OCI-LY7 (cell line): ENCODE data around the gene PPM1L. TPM values are rescaled to one million over a fixed set of nuclear protein-coding genes. Genes with fewer than 3 reads are reported as not detected.

ENCODE experiments used
- BruUV-seq: library from RNA; stranded (reverse); fragments of 400-500 nt; replicated peaks from 2 replicates; lab custom pipeline; 2021; lab: Mats Ljungman, UMichigan
- CTCF ChIA-PET: fragments of 300-600 bp; sonication (Branson Sonifier 250); formaldehyde crosslinking; loops from one replicate; lab custom pipeline; 2022; ENCODE audit warnings: antibody characterized with exemption; ENCODE audit not compliant: unreplicated experiment; lab: Charles Lee
- POLR2A ChIA-PET: fragments of 300-600 bp; sonication (Branson Sonifier 250); formaldehyde crosslinking; loops from one replicate; lab custom pipeline; 2022; ENCODE audit warnings: antibody characterized with exemption; lab: Charles Lee
- DNase-seq: peaks from one replicate; pipeline ENCODE4 v3.0.0-alpha.2; 2015; ENCODE audit warnings: low spot score
- H2AFZ ChIP-seq: fragments of 200-600 bp; sonication (generic), shearing (Covaris generic); 2 replicates; pipeline ENCODE4 v1.6.1; 2014; ENCODE audit warnings: mild to moderate bottlenecking, antibody characterized with exemption, low read length, moderate library complexity
- H3K27ac ChIP-seq: fragments of 200-600 bp; sonication (generic); 2 replicates; pipeline ENCODE4 v1.5.1; 2014; ENCODE audit warnings: mixed run types, low read depth, mild to moderate bottlenecking, moderate library complexity, low read length, inconsistent platforms; ENCODE audit not compliant: poor library complexity, severe bottlenecking
- H3K36me3 ChIP-seq: fragments of 200-600 bp; sonication (generic); 2 replicates; pipeline ENCODE4 v1.6.1; 2014; ENCODE audit warnings: mild to moderate bottlenecking, antibody characterized with exemption, low read length, moderate library complexity, mixed read lengths; ENCODE audit not compliant: insufficient read depth
- H3K4me1 ChIP-seq: fragments of 200-600 bp; sonication (generic); 2 replicates; pipeline ENCODE4 v1.5.1; 2014; ENCODE audit warnings: mild to moderate bottlenecking, low read length; ENCODE audit not compliant: insufficient read depth, poor library complexity, severe bottlenecking
- H3K4me2 ChIP-seq: fragments of 200-600 bp; sonication (generic); 2 replicates; pipeline ENCODE4 v1.6.1; 2014; ENCODE audit warnings: mild to moderate bottlenecking, low read length
- H3K4me3 ChIP-seq: fragments of 200-600 bp; sonication (generic); 2 replicates; pipeline ENCODE4 v1.5.1; 2014; ENCODE audit warnings: mild to moderate bottlenecking, low read depth, low read length; ENCODE audit not compliant: poor library complexity, severe bottlenecking
- H3K79me2 ChIP-seq: fragments of 200-600 bp; sonication (generic); 2 replicates; pipeline ENCODE4 v1.6.1; 2016; ENCODE audit warnings: low read depth, mild to moderate bottlenecking, low read length, moderate library complexity, mixed read lengths; ENCODE audit not compliant: insufficient read depth
- H3K9me2 ChIP-seq: fragments of 200-600 bp; sonication (generic); 2 replicates; pipeline ENCODE4 v1.6.1; 2016; ENCODE audit warnings: mild to moderate bottlenecking, low read length, mixed read lengths; ENCODE audit not compliant: insufficient read depth
- H3K9me3 ChIP-seq: fragments of 200-600 bp; sonication (generic); 2 replicates; pipeline ENCODE4 v1.6.1; 2014; ENCODE audit warnings: mild to moderate bottlenecking, mixed run types, low read length, mixed read lengths
- H4K20me1 ChIP-seq: fragments of 200-600 bp; sonication (generic); 2 replicates; pipeline ENCODE4 v1.6.1; 2014; ENCODE audit warnings: mild to moderate bottlenecking, antibody characterized with exemption, low read length, moderate library complexity, mixed read lengths; ENCODE audit not compliant: insufficient read depth
- EZH2phosphoT487 ChIP-seq: fragments of 200-600 bp; sonication (generic); IDR thresholded peaks from 2 replicates; pipeline ENCODE4 v1.6.1; 2018; ENCODE audit warnings: low read depth, borderline replicate concordance, mild to moderate bottlenecking, mixed run types, antibody characterized with exemption, low read length, moderate library complexity, mixed read lengths
- intact Hi-C: fragments of 100-400 bp; cut with micrococcal nuclease; formaldehyde crosslinking; loops from one replicate; pipeline ENCODE4 v1.10.0; 2022; ENCODE audit not compliant: unreplicated experiment
- total RNA-seq, 2 experiments: library from RNA; depleted of rRNA in 1 of 2; stranded (reverse); fragments of >200 nt in 1 of 2; shearing (Covaris generic) in 1 of 2; gene quantifications; 2 replicates each; pipeline ENCODE4 v1.2.3, GENCODE V29; 2014 to 2022
- TF ChIP-seq, protein P1 (sequence below): fragments of 200-600 bp; sonication (generic); conservative IDR thresholded peaks from 2 replicates; pipeline ENCODE4 v1.5.1; 2014; ENCODE audit warnings: mild to moderate bottlenecking, antibody characterized with exemption, low read length, moderate library complexity, mixed read lengths

Gene PPM1L
- total RNA-seq, 2 experiments from 2014 or later = 10.3 to 14.7 TPM

DNA sequence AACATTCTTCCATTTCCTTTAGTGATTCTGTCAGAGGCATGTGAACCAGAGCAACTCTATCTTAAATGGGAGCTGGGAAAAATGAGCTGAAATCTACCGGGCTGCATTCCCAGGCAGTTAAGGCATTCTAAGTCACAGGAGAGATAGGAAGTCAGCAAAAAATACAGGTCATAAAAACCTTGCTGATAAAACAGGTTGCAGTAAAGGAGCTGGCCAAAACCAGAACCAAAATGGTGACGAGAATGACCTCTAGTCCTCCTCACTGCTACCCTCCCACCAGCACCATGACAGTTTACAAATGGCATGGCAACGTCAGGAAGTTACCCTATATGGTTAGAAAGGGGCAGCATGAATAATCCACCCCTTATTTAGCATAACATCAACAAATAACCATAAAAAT is 282.7 kb downstream of the PPM1L start:
- Histone ChIP-seq H3K9me3 (no peaks in the 10 kb centered on the region), H3K9me2 (no peaks in the 10 kb centered on the region), H3K36me3 (no peaks in the 10 kb centered on the region), H4K20me1 (no peaks in the 10 kb centered on the region), H2AFZ (no peak overlapping the region), H3K4me3 (no peak overlapping the region), H3K27ac (no peak overlapping the region), H3K4me2 (no peak overlapping the region), H3K4me1 (peaks cover 34% of the 10 kb centered on the region), H3K79me2 (no peaks in the 10 kb centered on the region)
- TF ChIP-seq, protein P1, sequence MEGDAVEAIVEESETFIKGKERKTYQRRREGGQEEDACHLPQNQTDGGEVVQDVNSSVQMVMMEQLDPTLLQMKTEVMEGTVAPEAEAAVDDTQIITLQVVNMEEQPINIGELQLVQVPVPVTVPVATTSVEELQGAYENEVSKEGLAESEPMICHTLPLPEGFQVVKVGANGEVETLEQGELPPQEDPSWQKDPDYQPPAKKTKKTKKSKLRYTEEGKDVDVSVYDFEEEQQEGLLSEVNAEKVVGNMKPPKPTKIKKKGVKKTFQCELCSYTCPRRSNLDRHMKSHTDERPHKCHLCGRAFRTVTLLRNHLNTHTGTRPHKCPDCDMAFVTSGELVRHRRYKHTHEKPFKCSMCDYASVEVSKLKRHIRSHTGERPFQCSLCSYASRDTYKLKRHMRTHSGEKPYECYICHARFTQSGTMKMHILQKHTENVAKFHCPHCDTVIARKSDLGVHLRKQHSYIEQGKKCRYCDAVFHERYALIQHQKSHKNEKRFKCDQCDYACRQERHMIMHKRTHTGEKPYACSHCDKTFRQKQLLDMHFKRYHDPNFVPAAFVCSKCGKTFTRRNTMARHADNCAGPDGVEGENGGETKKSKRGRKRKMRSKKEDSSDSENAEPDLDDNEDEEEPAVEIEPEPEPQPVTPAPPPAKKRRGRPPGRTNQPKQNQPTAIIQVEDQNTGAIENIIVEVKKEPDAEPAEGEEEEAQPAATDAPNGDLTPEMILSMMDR = no peak
- intact Hi-C loops = no loop called here
- CTCF ChIA-PET = no interaction called here
- no peak for DNase-seq
- no TSS peak for BruUV-seq
- POLR2A ChIA-PET = interaction anchor here (0.6 kb wide), 1 partner anchor 33 kb away, joined by 3 read pairs; no protein-coding TSS in a partner anchor

DNA sequence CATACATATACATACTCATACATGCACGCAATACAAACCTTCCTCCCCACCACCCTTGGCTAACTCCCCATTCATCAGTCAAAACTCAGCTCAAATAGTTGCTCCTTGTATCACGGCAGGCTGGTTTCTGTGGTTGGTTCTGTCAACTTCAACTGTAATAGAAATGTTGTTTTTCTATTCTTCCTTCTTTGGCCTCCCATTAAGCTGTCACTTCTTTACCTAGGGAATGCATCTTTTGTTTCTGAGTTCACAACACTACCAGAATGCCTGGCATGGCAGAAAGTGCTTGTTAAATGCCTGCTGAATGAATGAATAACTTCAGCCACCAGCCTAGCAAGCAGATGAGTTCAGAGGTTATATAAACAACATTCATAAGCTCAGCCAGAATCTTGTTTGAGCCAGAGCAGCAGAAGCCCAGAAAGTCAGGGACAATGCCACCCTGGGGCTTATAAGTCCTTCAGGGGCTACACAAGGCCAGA is 286.0 kb downstream of the PPM1L start:
- no TSS peak for BruUV-seq
- intact Hi-C loops = no loop called here
- no peaks in the 10 kb centered on the region for H3K79me2 ChIP-seq
- ChIA-PET CTCF (no interaction called here), POLR2A (interaction anchor here (0.5 to 1.9 kb wide), 5 partner anchors 9 to 192 kb away, joined by 3 to 5 read pairs (median 5); no protein-coding TSS in a partner anchor)
- H3K4me2 ChIP-seq = no peak overlapping the region
- H3K4me3 ChIP-seq = no peak overlapping the region
- DNase-seq = no peak
- H3K27ac ChIP-seq = no peak overlapping the region
- H4K20me1 ChIP-seq = no peaks in the 10 kb centered on the region
- no peaks in the 10 kb centered on the region for H3K9me2 ChIP-seq
- TF ChIP-seq, protein P1 = no peak
- no peak for TF ChIP-seq EZH2phosphoT487
- no peaks in the 10 kb centered on the region for H3K9me3 ChIP-seq
- peaks cover 18% of the 10 kb centered on the region for H3K4me1 ChIP-seq
- H2AFZ ChIP-seq = no peak overlapping the region
- no peaks in the 10 kb centered on the region for H3K36me3 ChIP-seq

DNA sequence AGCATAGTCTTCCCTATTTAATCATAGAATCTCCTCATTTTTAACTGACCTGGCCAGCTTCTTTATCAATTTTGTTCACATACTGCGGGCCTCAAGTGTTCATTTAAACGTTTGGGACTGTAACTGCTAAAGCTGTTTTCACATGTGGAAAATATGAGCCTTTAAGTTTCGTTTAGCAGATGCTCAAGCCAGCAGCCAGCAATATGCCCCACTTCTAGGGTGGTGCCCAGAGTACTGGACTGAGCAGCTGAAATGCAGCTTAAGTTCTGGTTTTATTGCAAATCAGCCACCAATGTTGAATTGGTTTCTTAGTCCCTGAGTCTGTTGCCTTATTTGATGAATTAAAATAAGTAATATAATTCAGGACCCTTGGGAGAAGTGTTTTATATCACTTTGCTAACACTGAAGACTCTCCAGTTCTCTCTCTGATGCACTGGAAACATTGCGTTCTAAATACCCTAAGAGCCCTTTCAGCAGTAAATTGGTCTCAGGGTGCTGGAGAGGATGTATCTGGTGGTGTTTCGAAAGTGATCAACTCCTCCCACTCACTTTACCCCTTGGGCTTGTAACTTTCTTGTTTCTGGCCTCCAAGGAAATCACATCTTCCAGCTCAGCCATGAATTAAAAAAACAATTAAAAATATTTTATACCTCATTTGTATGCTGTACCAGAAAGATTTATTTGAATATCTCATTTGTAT is 287.5 kb downstream of the PPM1L start:
- no peak overlapping the region for H3K27ac ChIP-seq
- H3K36me3 ChIP-seq = no peaks in the 10 kb centered on the region
- no peaks in the 10 kb centered on the region for H3K9me3 ChIP-seq
- CTCF ChIA-PET = no interaction called here
- POLR2A ChIA-PET = interaction anchor here (0.6 to 1.9 kb wide), 7 partner anchors 17 to 288 kb away, joined by 3 to 5 read pairs (median 4); no protein-coding TSS in a partner anchor
- no peak overlapping the region for H3K4me3 ChIP-seq
- no peak overlapping the region for H2AFZ ChIP-seq
- no peaks in the 10 kb centered on the region for H3K9me2 ChIP-seq
- TF ChIP-seq, protein P1 = no peak
- intact Hi-C loops = no loop called here
- no peaks in the 10 kb centered on the region for H3K79me2 ChIP-seq
- peaks cover 18% of the 10 kb centered on the region for H3K4me1 ChIP-seq
- no peak for DNase-seq
- H4K20me1 ChIP-seq = no peaks in the 10 kb centered on the region
- BruUV-seq = no TSS peak
- H3K4me2 ChIP-seq = no peak overlapping the region
